Measurements from ENCODE around the gene RNF152. TPM values are rescaled to one million over a fixed set of nuclear protein-coding genes. Genes with fewer than 3 reads are reported as not detected.

The RNF152 gene
- total RNA-seq, 4 donors from 2014 or later: 1.7 to 6.8 (median 4.4) TPM

GRCh38 chr18:61910101-61910500, 17.3 kb upstream of the RNF152 start:
- in situ Hi-C loops (cut with MboI; ENCODE audit: low sequenced_read_pairs in 4 of 4) (loop anchor here in 1 of 4 donors (25.0 kb wide), 1 partner anchor 227 kb away; no protein-coding TSS in a partner anchor), intact Hi-C loops (cut with DNase I; ENCODE audit: low total_unique reads) (no loop called here)
- Histone ChIP-seq H3K9me3 (no peaks in the 10 kb centered on the region), H3K4me1 (no peaks in the 10 kb centered on the region), H3K4me3 (no peak overlapping the region), H3K27me3 (no peaks in the 10 kb centered on the region), H3K36me3 (no peaks in the 10 kb centered on the region), H3K27ac (no peak overlapping the region)
- ATAC-seq (no peak), DNase-seq (no peak)
- TF ChIP-seq POLR2A (IDR thresholded peaks at IDR 0.05) (no peak), CTCF (IDR thresholded peaks at IDR 0.05 in 4 of 5, conservative IDR thresholded peaks at IDR 0.05 in 1 of 5) (no peak)

GRCh38 chr18:61908661-61909060, 15.9 kb upstream of the RNF152 start:
- in situ Hi-C loops (cut with MboI; ENCODE audit: low sequenced_read_pairs in 4 of 4): loop anchor here in 1 of 4 donors (10.0 to 25.0 kb wide), 2 partner anchors 229 to 274 kb away; no protein-coding TSS in a partner anchor
- Histone ChIP-seq H3K9me3 (no peaks in the 10 kb centered on the region), H3K4me3 (no peak overlapping the region), H3K36me3 (no peaks in the 10 kb centered on the region), H3K27me3 (no peaks in the 10 kb centered on the region), H3K27ac (no peak overlapping the region), H3K4me1 (no peaks in the 10 kb centered on the region)
- DNase-seq (no peak), ATAC-seq (no peak)
- intact Hi-C loops (cut with DNase I; ENCODE audit: low total_unique reads): no loop called here
- no peak for TF ChIP-seq CTCF (IDR thresholded peaks at IDR 0.05 in 4 of 5, conservative IDR thresholded peaks at IDR 0.05 in 1 of 5)
- TF ChIP-seq POLR2A (IDR thresholded peaks at IDR 0.05): no peak

GRCh38 chr18:61901323-61901986, 8.6 kb upstream of the RNF152 start:
- in situ Hi-C loops (cut with MboI; ENCODE audit: low sequenced_read_pairs in 4 of 4) (loop anchor here in 1 of 4 donors (10.0 to 25.0 kb wide), 2 partner anchors 236 to 267 kb away; no protein-coding TSS in a partner anchor), intact Hi-C loops (cut with DNase I; ENCODE audit: low total_unique reads) (no loop called here)
- no peaks in the 10 kb centered on the region for H3K9me3 ChIP-seq
- H3K27ac ChIP-seq: no peak overlapping the region
- H3K27me3 ChIP-seq: no peaks in the 10 kb centered on the region
- TF ChIP-seq POLR2A (IDR thresholded peaks at IDR 0.05): no peak
- TF ChIP-seq CTCF (IDR thresholded peaks at IDR 0.05 in 4 of 5, conservative IDR thresholded peaks at IDR 0.05 in 1 of 5): peak; percentile 40 to 81 (median 63)
- peak; percentile 56 to 80 for ATAC-seq
- no peak for DNase-seq
- H3K36me3 ChIP-seq: no peaks in the 10 kb centered on the region
- H3K4me3 ChIP-seq: no peak overlapping the region
- no peaks in the 10 kb centered on the region for H3K4me1 ChIP-seq

- Histone ChIP-seq H3K9me3 (no peaks in the 10 kb centered on the region), H3K36me3 (no peaks in the 10 kb centered on the region), H3K4me1 (no peaks in the 10 kb centered on the region), H3K27ac (no peak overlapping the region), H3K27me3 (no peaks in the 10 kb centered on the region), H3K4me3 (no peak overlapping the region)
- in situ Hi-C loops (cut with MboI; ENCODE audit: low sequenced_read_pairs in 4 of 4) (loop anchor here in 1 of 4 donors (10.0 to 25.0 kb wide), 2 partner anchors 237 to 266 kb away; no protein-coding TSS in a partner anchor), intact Hi-C loops (cut with DNase I; ENCODE audit: low total_unique reads) (no loop called here)
- ATAC-seq (no peak), DNase-seq (no peak)
- TF ChIP-seq CTCF (IDR thresholded peaks at IDR 0.05 in 4 of 5, conservative IDR thresholded peaks at IDR 0.05 in 1 of 5): no peak
- no peak for TF ChIP-seq POLR2A (IDR thresholded peaks at IDR 0.05)
Measured at GRCh38 chr18:61900504-61901281, 7.9 kb upstream of the RNF152 start.

All from gastrocnemius medialis (tissue), 4 donors.